Liver (tissue), 3 donors: Measurements from ENCODE around the gene CMIP.

Experiments used
- CTCF ChIP-seq: fragments of 150-350 bp; IDR thresholded peaks from 2 replicates; pipeline ENCODE4 v1.5.1; 2017; ENCODE audit warnings: improper control_type of control experiment, low read depth, low read length; ENCODE audit not compliant: missing input control
- GABPA ChIP-seq, 2 donors: IDR thresholded peaks in 1 of 2; conservative IDR thresholded peaks in 1 of 2; 2 replicates each; pipeline ENCODE4 v1.6.1; 2016; ENCODE audit warnings: antibody characterized with exemption in 2 of 2, mild to moderate bottlenecking in 1 of 2, moderate library complexity in 1 of 2
- MAX ChIP-seq: IDR thresholded peaks from 2 replicates; pipeline ENCODE4 v1.6.1; 2016; ENCODE audit warnings: antibody characterized with exemption
- TAF1 ChIP-seq: conservative IDR thresholded peaks from 2 replicates; pipeline ENCODE4 v1.6.1; 2016; ENCODE audit warnings: antibody characterized with exemption, mild to moderate bottlenecking
- donor health status: healthy.
- donor health status: healthy.

DNA sequence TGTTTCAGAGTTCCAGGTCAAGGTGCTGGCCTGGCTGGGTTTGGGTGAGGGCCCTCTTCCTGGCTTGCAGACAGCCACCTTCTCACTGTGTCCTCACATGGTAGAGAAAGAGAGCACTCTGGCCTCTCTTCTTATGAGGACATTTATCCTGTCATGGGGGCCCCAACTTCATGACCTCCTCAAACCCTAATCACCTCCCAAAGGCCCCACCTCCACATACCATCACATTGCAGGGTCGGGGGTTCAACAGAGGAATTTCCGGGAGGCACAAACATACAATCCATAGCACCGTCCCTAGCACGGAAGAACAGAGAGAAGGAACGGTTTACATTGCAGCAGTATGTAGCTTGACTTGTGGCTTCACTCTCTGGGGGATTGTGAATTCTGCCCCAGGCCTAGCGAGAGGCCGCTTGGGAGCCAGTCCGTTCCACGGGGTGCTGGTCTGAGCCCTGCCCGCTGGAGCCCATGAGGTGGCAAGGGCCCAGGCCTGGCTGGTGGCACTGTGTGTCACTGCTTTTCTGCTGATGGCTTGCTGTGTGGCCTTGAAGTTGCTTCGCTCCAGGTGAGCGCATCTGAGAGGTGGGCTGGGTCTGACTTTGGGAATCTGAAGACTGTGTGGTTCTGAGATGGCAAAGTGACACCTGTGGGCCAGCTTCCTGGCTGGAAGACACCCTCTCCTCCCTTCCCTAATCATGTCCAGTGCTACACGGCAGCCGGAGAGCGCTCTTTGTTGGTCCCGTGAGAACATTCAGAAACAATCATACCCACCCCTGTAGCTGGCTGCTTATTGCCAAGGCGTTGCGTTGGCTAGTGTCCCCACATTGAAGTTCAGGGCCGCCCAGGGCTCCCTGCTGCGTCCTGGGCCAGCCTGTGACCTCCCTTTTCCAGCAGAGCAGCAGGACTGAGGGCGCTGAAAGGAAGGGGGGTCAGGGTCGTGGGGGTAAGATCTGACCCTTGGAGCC lies 98.3 kb downstream of the CMIP start:
- TF ChIP-seq CTCF = no peak
- TF ChIP-seq MAX = no peak
- no peak for TF ChIP-seq TAF1
- no peak for TF ChIP-seq GABPA (IDR thresholded peaks at IDR 0.05 in 1 of 2, conservative IDR thresholded peaks at IDR 0.05 in 1 of 2)
